GM18526 (cell line): ENCODE measurements around the gene PSMC2.

Source experiments
- POLR2A ChIP-seq: IDR thresholded peaks from 3 replicates; pipeline ENCODE4 v1.6.1; 2011; ENCODE audit not compliant: insufficient read length; ENCODE audit errors: extremely low read depth

PSMC2 gene

GRCh38 chr7:103346396-103346795 lies 1.0 kb upstream of the PSMC2 start:
- TF ChIP-seq POLR2A: no peak

- no peak for TF ChIP-seq POLR2A
Observed at GRCh38 chr7:103348452-103348851, 1.0 kb downstream of the PSMC2 start.

- no peak for TF ChIP-seq POLR2A
Observed at GRCh38 chr7:103348959-103349358, 1.5 kb downstream of the PSMC2 start.

GRCh38 chr7:103349805-103350204 lies 2.4 kb downstream of the PSMC2 start:
- TF ChIP-seq POLR2A: no peak

- TF ChIP-seq POLR2A: no peak
Observed at GRCh38 chr7:103369432-103369831, 22.0 kb downstream of the PSMC2 start.

- no peak for TF ChIP-seq POLR2A
Observed at GRCh38 chr7:103373866-103374643, 26.6 kb downstream of the PSMC2 start.

- no peak for TF ChIP-seq POLR2A
Observed at GRCh38 chr7:103379270-103379975, 32.0 kb downstream of the PSMC2 start.

- no peak for TF ChIP-seq POLR2A
Observed at GRCh38 chr7:103380395-103381191, 33.1 kb downstream of the PSMC2 start.

GRCh38 chr7:103381280-103382031 lies 34.0 kb downstream of the PSMC2 start:
- no peak for TF ChIP-seq POLR2A

GRCh38 chr7:103382032-103382402 lies 34.6 kb downstream of the PSMC2 start:
- no peak for TF ChIP-seq POLR2A

- TF ChIP-seq POLR2A: no peak
Observed at GRCh38 chr7:103387242-103387641, 39.8 kb downstream of the PSMC2 start.

GRCh38 chr7:103388469-103389140 lies 41.2 kb downstream of the PSMC2 start:
- TF ChIP-seq POLR2A: no peak

GRCh38 chr7:103389263-103389662 lies 41.8 kb downstream of the PSMC2 start:
- TF ChIP-seq POLR2A: no peak

GRCh38 chr7:103391150-103391549 lies 43.7 kb downstream of the PSMC2 start:
- no peak for TF ChIP-seq POLR2A

- TF ChIP-seq POLR2A: no peak
Observed at GRCh38 chr7:103391976-103392375, 44.5 kb downstream of the PSMC2 start.

- no peak for TF ChIP-seq POLR2A
Observed at GRCh38 chr7:103394566-103394965, 47.1 kb downstream of the PSMC2 start.
